Smooth muscle cell of the coronary artery (primary cell): Measurements from ENCODE around the gene VPS29. TPM values are rescaled to one million over a fixed set of nuclear protein-coding genes. Genes with fewer than 3 reads are reported as not detected.

Experiments used
- total RNA-seq: library from RNA; depleted of rRNA; stranded (reverse); fragments of >200 nt; gene quantifications from 2 replicates; pipeline ENCODE4 v1.2.3, GENCODE V29; 2014; ENCODE audit warnings: low replicate concordance

VPS29 gene
- total RNA-seq: 17.8 and 52.0 TPM in 2 replicates

DNA sequence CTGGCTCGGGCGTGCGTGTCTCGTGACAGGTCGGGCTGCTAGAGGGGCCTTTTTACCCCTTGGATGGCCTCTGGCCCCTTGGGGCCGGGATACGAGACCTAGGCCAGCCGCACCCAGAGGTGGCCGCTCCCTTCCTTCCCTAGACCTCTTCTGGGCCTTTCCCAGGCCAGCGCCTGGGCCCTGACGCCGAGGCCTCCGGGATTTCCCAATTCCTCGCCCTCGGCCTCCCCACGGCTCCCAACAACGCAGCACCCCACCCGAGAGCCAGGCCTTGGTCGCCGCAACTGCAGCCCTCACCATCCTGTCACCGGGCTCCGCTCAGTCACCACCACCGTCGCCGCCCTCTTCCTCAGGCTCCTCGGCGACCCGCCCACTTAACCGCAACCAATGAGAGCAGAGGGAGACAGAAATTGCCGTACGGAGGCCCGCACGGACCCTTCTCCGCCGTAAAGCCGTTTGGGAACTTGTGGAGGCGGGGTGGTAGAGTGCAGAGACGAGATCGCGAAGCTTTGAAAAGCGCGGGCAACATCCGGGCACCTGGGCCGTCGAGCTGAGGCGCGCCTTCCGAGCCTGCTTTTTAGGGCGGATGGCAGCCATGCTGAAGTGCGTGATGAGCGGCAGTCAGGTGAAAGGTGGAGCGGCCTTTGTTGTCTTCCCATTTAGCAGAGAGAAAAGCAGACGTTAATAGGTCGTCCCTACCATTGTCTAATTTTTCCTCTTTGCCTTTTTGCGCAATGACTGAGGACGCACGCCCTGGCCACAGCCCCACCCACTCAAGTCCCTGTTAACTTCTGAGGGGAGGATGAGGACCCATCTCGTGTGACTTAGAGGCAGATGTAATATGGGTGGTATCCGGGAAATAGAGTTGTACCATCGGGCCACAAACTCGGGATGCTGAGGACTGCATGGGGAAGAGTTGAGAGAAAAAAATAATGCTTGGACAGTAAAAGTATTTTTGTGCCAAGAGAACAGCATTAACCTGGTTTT lies at the start of gene VPS29, which contains the start of gene RAD9B:
TSS of gene VPS29 (minus strand) at position 360 of the 987 bp plus-strand sequence. CDS start at position 300, 60 bp downstream.
TSS of gene RAD9B (plus strand) at position 580 of the 987 bp plus-strand sequence. CDS start at position 587, 7 bp downstream.

GRCh38 chr12:110468214-110469048 lies 33.5 kb downstream of the VPS29 start, which contains the start of the genes FAM216A and GPN3:
FAM216A (plus strand) TSS chr12:110468845; CDS start chr12:110468876, 31 bp downstream.
GPN3 (minus strand) TSS chr12:110468257; CDS start chr12:110468203, 54 bp downstream.

DNA sequence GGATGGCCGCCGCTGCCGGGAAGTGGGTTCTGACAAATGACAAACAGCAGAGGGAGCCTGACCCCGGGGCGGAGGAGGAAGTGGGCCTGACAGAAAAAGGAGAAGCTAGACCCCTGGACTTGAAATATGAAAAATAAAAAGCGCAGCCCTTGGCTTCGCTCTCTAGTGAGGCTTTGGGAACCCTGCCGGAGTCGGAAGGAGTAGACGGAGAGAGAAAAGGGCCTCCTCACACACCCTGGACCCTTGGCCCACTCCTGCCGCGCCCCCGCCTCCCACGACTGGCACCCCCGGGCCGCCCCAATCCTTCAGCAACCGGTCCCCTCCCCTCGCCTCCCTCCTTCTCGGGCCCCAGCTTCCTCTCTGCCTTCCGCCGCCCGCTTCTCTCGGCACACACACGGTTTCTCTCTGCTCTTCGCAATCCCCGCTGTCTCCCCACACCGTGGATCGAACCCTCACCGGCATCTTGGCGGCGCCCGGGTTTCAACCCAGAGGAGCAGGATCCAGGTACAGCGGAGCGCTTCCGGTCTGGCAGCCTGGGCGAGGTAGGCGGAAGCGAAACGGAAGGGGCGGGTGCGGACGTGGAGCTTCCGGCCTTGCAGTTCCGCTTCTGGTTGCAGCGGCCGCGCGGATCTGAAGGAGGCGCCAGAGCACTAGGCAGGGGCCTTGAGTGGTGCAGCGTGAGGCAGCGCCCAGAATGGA lies 52.0 kb downstream of the VPS29 start, which contains the start of gene ARPC3:
TSS of gene ARPC3 (minus strand) at position 539 of the 699 bp plus-strand sequence. CDS start at position 462, 77 bp downstream.

Other genes starting within 250 kb of the VPS29 start
- 74.4 and 94.9 TPM in 2 replicates for gene ATP2A2, start 220.9 kb downstream of the VPS29 start, total RNA-seq
- gene ANAPC7, start 98.4 kb downstream of the VPS29 start, total RNA-seq: 37.0 and 45.0 TPM in 2 replicates
- gene ARPC3, start 51.8 kb downstream of the VPS29 start, total RNA-seq: 79.9 and 229 TPM in 2 replicates
- 7.7 and 14.7 TPM in 2 replicates for gene GPN3, start 33.9 kb downstream of the VPS29 start, total RNA-seq
- 11.7 and 14.0 TPM in 2 replicates for gene FAM216A, start 33.3 kb downstream of the VPS29 start, total RNA-seq
- 0.30 TPM in 1 of 2 replicates, not detected in the other for gene RAD9B, start 220 bp upstream of the VPS29 start, total RNA-seq
- gene PPTC7, start 81.2 kb upstream of the VPS29 start, total RNA-seq: 4.4 TPM in 2 replicates
- 17.7 and 45.2 TPM in 2 replicates for gene TCTN1, start 112.0 kb upstream of the VPS29 start, total RNA-seq
- 1.8 and 2.0 TPM in 2 replicates for gene HVCN1, start 187.0 kb upstream of the VPS29 start, total RNA-seq
- 45.6 and 71.3 TPM in 2 replicates for gene PPP1CC, start 240.8 kb upstream of the VPS29 start, total RNA-seq